Erythroblast (primary cell): ENCODE measurements around the gene KCNMA1.

Experiments used
- GATA1 ChIP-seq: IDR thresholded peaks from 2 replicates; pipeline ENCODE4 v1.6.1; 2011; ENCODE audit warnings: low read depth, mild to moderate bottlenecking, control low read depth, low read length, moderate library complexity
- POLR2A ChIP-seq: IDR thresholded peaks from 2 replicates; pipeline ENCODE4 v1.6.1; 2011; ENCODE audit warnings: mild to moderate bottlenecking, low read length

DNA sequence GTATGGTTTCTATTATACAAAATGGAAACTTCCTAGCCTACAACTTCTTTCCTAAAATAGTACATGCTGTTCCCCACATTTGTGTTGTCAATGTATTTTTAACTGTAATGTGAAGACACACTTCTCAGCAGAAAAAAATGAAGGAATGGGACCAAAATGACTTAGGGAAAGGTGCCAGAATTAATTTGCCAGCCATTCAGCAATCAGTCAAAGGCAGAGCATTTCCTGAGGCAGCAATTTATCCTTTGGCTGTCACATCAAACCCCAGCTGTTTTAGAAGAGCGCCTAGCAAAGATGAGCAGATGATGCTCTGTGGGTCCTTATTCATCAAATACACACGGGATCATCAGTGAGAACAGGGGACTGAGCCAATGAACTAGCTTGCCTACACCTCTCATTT lies 592.5 kb downstream of the KCNMA1 start:
- TF ChIP-seq POLR2A (no peak), GATA1 (no peak)
